ENCODE data around the gene COLEC12. TPM values are rescaled to one million over a fixed set of nuclear protein-coding genes. Genes with fewer than 3 reads are reported as not detected.

Gene COLEC12
- total RNA-seq, 1 experiment from 2014 or later, result not detected

GRCh38 chr18:390741-391478 is 109.6 kb downstream of the COLEC12 start:
- CTCF ChIA-PET, result no interaction called here
- no peak overlapping the region for H3K4me3 Mint-ChIP-seq (ENCODE audit: low read depth, unreplicated experiment)
- intact Hi-C loops (cut with micrococcal nuclease; ENCODE audit: unreplicated experiment), result no loop called here
- BruUV-seq (replicated peaks), result no TSS peak
- no peaks in the 10 kb centered on the region for H3K4me1 Mint-ChIP-seq (ENCODE audit: low read depth, unreplicated experiment)
- no peaks in the 10 kb centered on the region for H3K9me3 Mint-ChIP-seq (ENCODE audit: low read depth, unreplicated experiment)
- H3K27ac Mint-ChIP-seq (ENCODE audit: unreplicated experiment), result no peak overlapping the region
- TF ChIP-seq CTCF (IDR thresholded peaks at IDR 0.05; ENCODE audit: unreplicated experiment), result no peak
- H3K36me3 Mint-ChIP-seq (ENCODE audit: insufficient read depth, unreplicated experiment), result no peaks in the 10 kb centered on the region
- no peak for DNase-seq
- peaks cover 72% of the 10 kb centered on the region for H3K27me3 Mint-ChIP-seq (ENCODE audit: unreplicated experiment)

- no peaks in the 10 kb centered on the region for H3K4me1 Mint-ChIP-seq (ENCODE audit: low read depth, unreplicated experiment)
- no peaks in the 10 kb centered on the region for H3K9me3 Mint-ChIP-seq (ENCODE audit: low read depth, unreplicated experiment)
- CTCF ChIA-PET, result no interaction called here
- TF ChIP-seq CTCF (IDR thresholded peaks at IDR 0.05; ENCODE audit: unreplicated experiment), result no peak
- H3K27me3 Mint-ChIP-seq (ENCODE audit: unreplicated experiment), result peaks cover 70% of the 10 kb centered on the region
- intact Hi-C loops (cut with micrococcal nuclease; ENCODE audit: unreplicated experiment), result no loop called here
- no peak for DNase-seq
- no peaks in the 10 kb centered on the region for H3K36me3 Mint-ChIP-seq (ENCODE audit: insufficient read depth, unreplicated experiment)
- no peak overlapping the region for H3K27ac Mint-ChIP-seq (ENCODE audit: unreplicated experiment)
- BruUV-seq (replicated peaks), result no TSS peak
- H3K4me3 Mint-ChIP-seq (ENCODE audit: low read depth, unreplicated experiment), result no peak overlapping the region
These were observed 110.7 kb downstream of the COLEC12 start for GRCh38 chr18:389658-390357.

GRCh38 chr18:388200-388599 is 112.3 kb downstream of the COLEC12 start:
- Mint-ChIP-seq H3K27me3 (ENCODE audit: unreplicated experiment) (peaks cover 75% of the 10 kb centered on the region), H3K9me3 (ENCODE audit: low read depth, unreplicated experiment) (peaks cover 3% of the 10 kb centered on the region), H3K36me3 (ENCODE audit: insufficient read depth, unreplicated experiment) (no peaks in the 10 kb centered on the region), H3K4me1 (ENCODE audit: low read depth, unreplicated experiment) (no peaks in the 10 kb centered on the region), H3K4me3 (ENCODE audit: low read depth, unreplicated experiment) (no peak overlapping the region), H3K27ac (ENCODE audit: unreplicated experiment) (no peak overlapping the region)
- CTCF ChIA-PET, result no interaction called here
- intact Hi-C loops (cut with micrococcal nuclease; ENCODE audit: unreplicated experiment), result no loop called here
- DNase-seq, result no peak
- no peak for TF ChIP-seq CTCF (IDR thresholded peaks at IDR 0.05; ENCODE audit: unreplicated experiment)
- BruUV-seq (replicated peaks), result no TSS peak

- TF ChIP-seq CTCF (IDR thresholded peaks at IDR 0.05; ENCODE audit: unreplicated experiment), result no peak
- no peaks in the 10 kb centered on the region for H3K36me3 Mint-ChIP-seq (ENCODE audit: insufficient read depth, unreplicated experiment)
- no TSS peak for BruUV-seq (replicated peaks)
- CTCF ChIA-PET, result interaction anchor here (1.2 kb wide), 1 partner anchor 91 kb away, joined by 4 read pairs; no protein-coding TSS in a partner anchor
- H3K4me1 Mint-ChIP-seq (ENCODE audit: low read depth, unreplicated experiment), result no peaks in the 10 kb centered on the region
- no peak for DNase-seq
- H3K4me3 Mint-ChIP-seq (ENCODE audit: low read depth, unreplicated experiment), result no peak overlapping the region
- H3K27me3 Mint-ChIP-seq (ENCODE audit: unreplicated experiment), result peaks cover 66% of the 10 kb centered on the region
- H3K9me3 Mint-ChIP-seq (ENCODE audit: low read depth, unreplicated experiment), result peaks cover 3% of the 10 kb centered on the region
- intact Hi-C loops (cut with micrococcal nuclease; ENCODE audit: unreplicated experiment), result no loop called here
- H3K27ac Mint-ChIP-seq (ENCODE audit: unreplicated experiment), result no peak overlapping the region
These were observed 113.5 kb downstream of the COLEC12 start for GRCh38 chr18:386994-387393.

All from Calu3 (cell line).